SH-SY5Y (cell line): Measurements from ENCODE around the gene CREBBP.

Experiments used
- GATA2 ChIP-seq: IDR thresholded peaks from 2 replicates; pipeline ENCODE4 v1.6.1; 2011; ENCODE audit warnings: mild to moderate bottlenecking, low read depth, low read length
- GATA3 ChIP-seq: IDR thresholded peaks from 2 replicates; pipeline ENCODE4 v1.6.1; 2011; ENCODE audit warnings: low read depth, mild to moderate bottlenecking, low read length, moderate library complexity

- TF ChIP-seq GATA2 (no peak), GATA3 (no peak)
Measured at GRCh38 chr16:3879887-3880564, 487 bp downstream of the CREBBP start.
